ENCODE data around the gene CA5A.

Gene CA5A

GRCh38 chr16:87842209-87842869 lies 94.0 kb downstream of the CA5A start:
- H3K27me3 ChIP-seq (ENCODE audit: control insufficient read depth, insufficient read depth, low read length), result no peaks in the 10 kb centered on the region
- H3K27ac ChIP-seq (ENCODE audit: low read depth, low read length), result no peak overlapping the region
- H3K36me3 ChIP-seq (ENCODE audit: control insufficient read depth, insufficient read depth, low read length), result peaks cover 64% of the 10 kb centered on the region
- no peak overlapping the region for H3K9ac ChIP-seq (ENCODE audit: low read depth, low read length)
- no peak overlapping the region for H3K4me3 ChIP-seq (ENCODE audit: low read depth, low read length)
- H3K4me1 ChIP-seq (ENCODE audit: control insufficient read depth, insufficient read depth, low read length), result no peaks in the 10 kb centered on the region
- no peaks in the 10 kb centered on the region for H3K9me3 ChIP-seq (ENCODE audit: control insufficient read depth, insufficient read depth, low read length)

- no peaks in the 10 kb centered on the region for H3K4me1 ChIP-seq (ENCODE audit: control insufficient read depth, insufficient read depth, low read length)
- no peak overlapping the region for H3K4me3 ChIP-seq (ENCODE audit: low read depth, low read length)
- H3K27me3 ChIP-seq (ENCODE audit: control insufficient read depth, insufficient read depth, low read length), result no peaks in the 10 kb centered on the region
- H3K9me3 ChIP-seq (ENCODE audit: control insufficient read depth, insufficient read depth, low read length), result no peaks in the 10 kb centered on the region
- H3K27ac ChIP-seq (ENCODE audit: low read depth, low read length), result no peak overlapping the region
- H3K9ac ChIP-seq (ENCODE audit: low read depth, low read length), result no peak overlapping the region
- peaks cover 69% of the 10 kb centered on the region for H3K36me3 ChIP-seq (ENCODE audit: control insufficient read depth, insufficient read depth, low read length)
Measured at GRCh38 chr16:87841340-87842208, 94.8 kb downstream of the CA5A start.

- H3K4me1 ChIP-seq (ENCODE audit: control insufficient read depth, insufficient read depth, low read length), result no peaks in the 10 kb centered on the region
- H3K4me3 ChIP-seq (ENCODE audit: low read depth, low read length), result no peak overlapping the region
- no peaks in the 10 kb centered on the region for H3K27me3 ChIP-seq (ENCODE audit: control insufficient read depth, insufficient read depth, low read length)
- H3K9me3 ChIP-seq (ENCODE audit: control insufficient read depth, insufficient read depth, low read length), result no peaks in the 10 kb centered on the region
- no peak overlapping the region for H3K27ac ChIP-seq (ENCODE audit: low read depth, low read length)
- peaks cover 79% of the 10 kb centered on the region for H3K36me3 ChIP-seq (ENCODE audit: control insufficient read depth, insufficient read depth, low read length)
- H3K9ac ChIP-seq (ENCODE audit: low read depth, low read length), result no peak overlapping the region
Measured at GRCh38 chr16:87840271-87840978, 95.9 kb downstream of the CA5A start.

- Histone ChIP-seq H3K9me3 (ENCODE audit: control insufficient read depth, insufficient read depth, low read length) (no peaks in the 10 kb centered on the region), H3K27ac (ENCODE audit: low read depth, low read length) (no peak overlapping the region), H3K4me1 (ENCODE audit: control insufficient read depth, insufficient read depth, low read length) (no peaks in the 10 kb centered on the region), H3K27me3 (ENCODE audit: control insufficient read depth, insufficient read depth, low read length) (no peaks in the 10 kb centered on the region), H3K4me3 (ENCODE audit: low read depth, low read length) (no peak overlapping the region), H3K36me3 (ENCODE audit: control insufficient read depth, insufficient read depth, low read length) (peaks cover 86% of the 10 kb centered on the region), H3K9ac (ENCODE audit: low read depth, low read length) (no peak overlapping the region)
Measured at GRCh38 chr16:87839542-87840270, 96.6 kb downstream of the CA5A start.

- no peak overlapping the region for H3K9ac ChIP-seq (ENCODE audit: low read depth, low read length)
Measured at GRCh38 chr16:87838643-87839541, 97.4 kb downstream of the CA5A start.

More at GRCh38 chr16:87838643-87839541, 97.4 kb downstream of the CA5A start:
- Histone ChIP-seq H3K27me3 (ENCODE audit: control insufficient read depth, insufficient read depth, low read length) (no peaks in the 10 kb centered on the region), H3K4me1 (ENCODE audit: control insufficient read depth, insufficient read depth, low read length) (no peaks in the 10 kb centered on the region), H3K4me3 (ENCODE audit: low read depth, low read length) (no peak overlapping the region), H3K27ac (ENCODE audit: low read depth, low read length) (no peak overlapping the region), H3K9me3 (ENCODE audit: control insufficient read depth, insufficient read depth, low read length) (no peaks in the 10 kb centered on the region), H3K36me3 (ENCODE audit: control insufficient read depth, insufficient read depth, low read length) (peaks cover 92% of the 10 kb centered on the region)

Measured in HUES48 (cell line).